Thymus (tissue), 11 donors: ENCODE results near the gene LCNL1. TPM values are rescaled to one million over a fixed set of nuclear protein-coding genes. Genes with fewer than 3 reads are reported as not detected.

Experiments
- DNase-seq, 9 donors: peaks; one replicate each; pipeline ENCODE4 v3.0.0-alpha.2; 2013; ENCODE audit warnings: low spot score in 9 of 9, low read depth in 6 of 9, missing footprints in 1 of 9
- H3K27ac ChIP-seq, 2 donors: one replicate each; pipeline ENCODE4 v1.5.1; 2013; ENCODE audit warnings: control low read depth in 1 of 2, low read depth in 1 of 2, low read length in 1 of 2, mild to moderate bottlenecking in 1 of 2, moderate library complexity in 1 of 2
- H3K27me3 ChIP-seq, 2 donors: one replicate each; pipeline ENCODE4 v1.5.1; 2013; ENCODE audit warnings: low read length in 1 of 2; ENCODE audit not compliant: control insufficient read depth in 2 of 2, insufficient read depth in 1 of 2
- H3K36me3 ChIP-seq, 2 donors: one replicate each; pipeline ENCODE4 v1.5.1; 2013; ENCODE audit warnings: low read length in 1 of 2, mild to moderate bottlenecking in 1 of 2, moderate library complexity in 1 of 2; ENCODE audit not compliant: control insufficient read depth in 2 of 2, insufficient read depth in 2 of 2
- H3K4me1 ChIP-seq, 2 donors: one replicate each; pipeline ENCODE4 v1.5.1; 2013; ENCODE audit warnings: low read length in 2 of 2; ENCODE audit not compliant: control insufficient read depth in 2 of 2, insufficient read depth in 2 of 2
- H3K4me3 ChIP-seq, 2 donors: one replicate each; pipeline ENCODE4 v1.5.1; 2013; ENCODE audit warnings: low read length in 2 of 2, control low read depth in 1 of 2, mild to moderate bottlenecking in 1 of 2
- H3K9me3 ChIP-seq, 2 donors: one replicate each; pipeline ENCODE4 v1.5.1; 2013; ENCODE audit warnings: low read length in 1 of 2, mild to moderate bottlenecking in 1 of 2; ENCODE audit not compliant: control insufficient read depth in 2 of 2, insufficient read depth in 1 of 2
- WGBS: extraction: QIAGEN DNeasy Blood & Tissue Kit; methylation state at CpG from one replicate; pipeline ENCODE4 v1.1.7; 2013; 5-methylcytosine and 5-hydroxymethylcytosine counted together
- polyA plus RNA-seq: library from polyadenylated mRNA; stranded (reverse); fragments of 200-250 nt; gene quantifications from one replicate; pipeline ENCODE4 v1.2.3, GENCODE V29; 2013
- total RNA-seq: library from RNA; stranded (reverse); fragments of 120-200 nt; gene quantifications from one replicate; pipeline ENCODE4 v1.2.4, GENCODE V29; 2013
- donor health status: healthy.

Gene LCNL1
- total and polyA plus RNA-seq, 2 donors = 0.19 to 5.0 TPM

DNA sequence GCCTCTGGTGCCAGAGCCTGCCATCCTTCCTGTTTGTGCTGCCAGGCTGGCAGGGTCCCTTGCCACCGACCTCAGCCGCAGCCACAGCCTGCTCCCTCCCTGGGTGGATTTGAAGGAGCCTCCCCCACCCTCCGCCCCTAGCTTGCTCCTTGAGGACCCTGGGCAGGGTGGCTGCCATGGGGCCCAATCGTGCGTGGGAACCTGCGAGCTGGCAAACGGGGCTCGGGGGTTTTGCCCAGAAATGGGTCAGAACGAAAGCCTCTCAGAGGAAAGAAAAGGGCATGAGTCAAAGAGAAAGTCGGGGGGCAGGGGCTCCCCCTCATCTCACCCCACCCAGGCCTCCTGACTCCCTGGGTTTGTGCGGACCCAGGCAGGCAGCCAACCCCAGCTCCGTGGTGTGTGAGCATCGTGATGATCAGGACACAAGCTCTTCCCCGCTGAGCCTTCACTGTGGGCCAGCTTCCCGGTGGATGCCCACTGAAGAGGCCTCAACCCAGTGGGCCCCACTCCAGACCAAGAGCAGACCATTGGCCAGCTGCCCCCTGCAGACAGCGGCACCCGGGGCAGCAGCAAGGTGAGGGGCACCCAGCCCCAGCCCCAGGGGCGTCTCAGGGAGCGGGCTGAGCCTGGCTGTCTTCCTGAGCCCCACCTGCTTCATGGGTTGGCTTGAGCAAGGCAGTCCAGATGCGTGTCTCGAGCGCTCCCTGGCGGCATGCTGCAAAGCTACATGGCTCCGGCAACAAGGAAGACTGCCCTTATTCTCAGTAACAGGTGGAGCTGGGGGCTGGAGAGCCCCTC lies 52.1 kb downstream of the LCNL1 start:
- H3K36me3 ChIP-seq = no peaks in the 10 kb centered on the region
- H3K4me3 ChIP-seq = no peak overlapping the region
- peak; percentile 68 to 93 (median 78) for DNase-seq
- H3K4me1 ChIP-seq = peaks cover 7 to 35% of the 10 kb centered on the region in 2 donors
- H3K27ac ChIP-seq = peak overlapping the region in 1 of 2 donors; percentile 8
- no peaks in the 10 kb centered on the region for H3K9me3 ChIP-seq
- 2% methylated on average over 24 of the region's 24 CpGs for whole genome bisulfite sequencing
- peaks cover 23 to 56% of the 10 kb centered on the region in 2 donors for H3K27me3 ChIP-seq

Other genes starting within 250 kb of the LCNL1 start
Only the 30 nearest of the 38 such genes appear.
- gene LCN15, start 218.5 kb upstream of the LCNL1 start, total RNA-seq = 0.05 TPM
- gene LCN15, start 218.5 kb upstream of the LCNL1 start, polyA plus RNA-seq = 0.43 TPM
- gene TMEM141, start 191.6 kb upstream of the LCNL1 start, total RNA-seq = 81.0 TPM
- 81.0 TPM for gene TMEM141, start 191.6 kb upstream of the LCNL1 start, polyA plus RNA-seq
- gene CCDC183, start 186.7 kb upstream of the LCNL1 start, total RNA-seq = 3.2 TPM
- 5.0 TPM for gene CCDC183, start 186.7 kb upstream of the LCNL1 start, polyA plus RNA-seq
- 43.4 TPM for gene RABL6, start 175.0 kb upstream of the LCNL1 start, total RNA-seq
- gene RABL6, start 175.0 kb upstream of the LCNL1 start, polyA plus RNA-seq = 55.1 TPM
- 0.42 TPM for gene AJM1, start 140.5 kb upstream of the LCNL1 start, total RNA-seq
- 1.8 TPM for gene AJM1, start 140.5 kb upstream of the LCNL1 start, polyA plus RNA-seq
- 66.5 TPM for gene PHPT1, start 133.6 kb upstream of the LCNL1 start, total RNA-seq
- gene PHPT1, start 133.6 kb upstream of the LCNL1 start, polyA plus RNA-seq = 85.7 TPM
- 1.3 TPM for gene MAMDC4, start 130.6 kb upstream of the LCNL1 start, total RNA-seq
- gene MAMDC4, start 130.6 kb upstream of the LCNL1 start, polyA plus RNA-seq = 14.0 TPM
- 410 TPM for gene EDF1, start 116.7 kb upstream of the LCNL1 start, total RNA-seq
- gene EDF1, start 116.7 kb upstream of the LCNL1 start, polyA plus RNA-seq = 407 TPM
- 12.8 TPM for gene TRAF2, start 96.5 kb upstream of the LCNL1 start, total RNA-seq
- 18.8 TPM for gene TRAF2, start 96.5 kb upstream of the LCNL1 start, polyA plus RNA-seq
- 101 TPM for gene FBXW5, start 38.3 kb upstream of the LCNL1 start, total RNA-seq
- 162 TPM for gene FBXW5, start 38.3 kb upstream of the LCNL1 start, polyA plus RNA-seq
- gene C8G, start 37.8 kb upstream of the LCNL1 start, total RNA-seq = 2.2 TPM
- gene C8G, start 37.8 kb upstream of the LCNL1 start, polyA plus RNA-seq = 6.5 TPM
- 4.2 TPM for gene LCN12, start 30.7 kb upstream of the LCNL1 start, total RNA-seq
- 14.4 TPM for gene LCN12, start 30.7 kb upstream of the LCNL1 start, polyA plus RNA-seq
- gene PTGDS, start 5.5 kb upstream of the LCNL1 start, total RNA-seq = 5.0 TPM
- 137 TPM for gene PTGDS, start 5.5 kb upstream of the LCNL1 start, polyA plus RNA-seq
- 68.9 TPM for gene PAXX, start 9.4 kb downstream of the LCNL1 start, total RNA-seq
- gene PAXX, start 9.4 kb downstream of the LCNL1 start, polyA plus RNA-seq = 431 TPM
- gene CLIC3, start 13.6 kb downstream of the LCNL1 start, total RNA-seq = 13.6 TPM
- gene CLIC3, start 13.6 kb downstream of the LCNL1 start, polyA plus RNA-seq = 44.6 TPM
- gene ABCA2, start 45.2 kb downstream of the LCNL1 start, total RNA-seq = 4.2 TPM
- 37.3 TPM for gene ABCA2, start 45.2 kb downstream of the LCNL1 start, polyA plus RNA-seq
- gene FUT7, start 49.1 kb downstream of the LCNL1 start, total RNA-seq = 0.99 TPM
- 4.6 TPM for gene FUT7, start 49.1 kb downstream of the LCNL1 start, polyA plus RNA-seq
- 4.8 TPM for gene NPDC1, start 63.2 kb downstream of the LCNL1 start, total RNA-seq
- gene NPDC1, start 63.2 kb downstream of the LCNL1 start, polyA plus RNA-seq = 71.1 TPM
- 0.09 TPM for gene ENTPD2, start 71.1 kb downstream of the LCNL1 start, total RNA-seq
- 0.27 TPM for gene ENTPD2, start 71.1 kb downstream of the LCNL1 start, polyA plus RNA-seq
- gene SAPCD2, start 87.6 kb downstream of the LCNL1 start, total RNA-seq = 6.3 TPM
- 0.87 TPM for gene SAPCD2, start 87.6 kb downstream of the LCNL1 start, polyA plus RNA-seq
- 1.9 TPM for gene UAP1L1, start 94.5 kb downstream of the LCNL1 start, total RNA-seq
- gene UAP1L1, start 94.5 kb downstream of the LCNL1 start, polyA plus RNA-seq = 9.4 TPM
- gene MAN1B1, start 104.0 kb downstream of the LCNL1 start, total RNA-seq = 26.8 TPM
- gene MAN1B1, start 104.0 kb downstream of the LCNL1 start, polyA plus RNA-seq = 107 TPM
- 112 TPM for gene DPP7, start 131.7 kb downstream of the LCNL1 start, total RNA-seq
- gene DPP7, start 131.7 kb downstream of the LCNL1 start, polyA plus RNA-seq = 476 TPM
- 0.19 TPM for gene GRIN1, start 156.2 kb downstream of the LCNL1 start, total RNA-seq
- 0.18 TPM for gene GRIN1, start 156.2 kb downstream of the LCNL1 start, polyA plus RNA-seq
- gene LRRC26, start 187.1 kb downstream of the LCNL1 start, total RNA-seq = 0.28 TPM
- gene LRRC26, start 187.1 kb downstream of the LCNL1 start, polyA plus RNA-seq = 0.05 TPM
- gene TMEM210, start 189.1 kb downstream of the LCNL1 start, total RNA-seq = not detected
- gene TMEM210, start 189.1 kb downstream of the LCNL1 start, polyA plus RNA-seq = 0.07 TPM
- gene ANAPC2, start 205.6 kb downstream of the LCNL1 start, total RNA-seq = 19.1 TPM
- 69.4 TPM for gene ANAPC2, start 205.6 kb downstream of the LCNL1 start, polyA plus RNA-seq
- 85.2 TPM for gene SSNA1, start 205.7 kb downstream of the LCNL1 start, total RNA-seq
- 74.9 TPM for gene SSNA1, start 205.7 kb downstream of the LCNL1 start, polyA plus RNA-seq
- gene TPRN, start 217.7 kb downstream of the LCNL1 start, total RNA-seq = 2.7 TPM
- 6.2 TPM for gene TPRN, start 217.7 kb downstream of the LCNL1 start, polyA plus RNA-seq
- gene TMEM203, start 222.7 kb downstream of the LCNL1 start, total RNA-seq = 20.6 TPM
- 47.2 TPM for gene TMEM203, start 222.7 kb downstream of the LCNL1 start, polyA plus RNA-seq